ENCODE measurements around the gene SLC38A6.

Gene SLC38A6

GRCh38 chr14:60980811-60981632 lies at the start of gene SLC38A6, which contains the start of gene TRMT5:
Gene SLC38A6 (plus strand): TSS chr14:60981245. CDS start chr14:60981278, 33 bp downstream.
Gene TRMT5 (minus strand): TSS chr14:60981079. CDS start chr14:60980973, 106 bp downstream.
- peak; percentile 94 for DNase-seq

DNA sequence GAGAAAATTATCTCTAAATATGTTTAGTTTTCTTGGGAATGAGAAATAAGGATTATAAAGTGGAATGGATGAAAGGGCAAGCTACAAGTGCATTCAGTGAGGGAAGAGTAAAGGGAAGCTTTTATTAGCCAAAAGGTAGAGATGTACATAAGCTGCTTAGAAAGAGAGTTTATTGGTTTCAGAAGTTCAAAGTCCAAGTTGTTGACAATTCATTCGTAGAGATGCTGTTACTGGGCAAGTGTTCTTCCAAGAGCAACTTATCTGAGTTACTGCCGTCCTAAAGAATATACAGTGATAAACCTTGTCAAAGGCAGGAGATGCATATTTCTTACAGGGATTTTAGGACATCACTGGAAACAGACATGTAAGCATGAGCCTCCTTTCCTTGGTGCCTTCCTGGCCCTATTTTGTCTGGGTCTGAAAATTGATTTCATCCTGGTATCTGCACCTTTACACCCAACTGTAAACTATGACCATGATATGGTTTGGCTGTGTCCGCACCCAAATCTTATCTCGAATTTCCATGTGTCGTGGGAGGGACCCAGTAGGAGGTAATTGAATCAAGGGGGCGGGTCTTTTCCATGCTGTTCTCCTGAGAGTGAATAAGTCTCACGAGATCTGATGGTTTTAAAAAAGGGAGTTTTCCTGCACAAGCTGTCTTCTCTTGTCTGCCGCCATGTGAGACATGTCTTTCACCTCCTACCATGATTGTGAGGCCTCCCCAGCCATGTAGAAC lies 47.0 kb upstream of the SLC38A6 start:
- DNase-seq: peak; percentile 86

GRCh38 chr14:60935319-60935718 lies 45.7 kb upstream of the SLC38A6 start:
- no peak for DNase-seq

- DNase-seq: no peak
These were observed 37.4 kb upstream of the SLC38A6 start for GRCh38 chr14:60943637-60944032.

- DNase-seq: peak; percentile 4
These were observed 36.8 kb upstream of the SLC38A6 start for GRCh38 chr14:60944204-60944603.

DNA sequence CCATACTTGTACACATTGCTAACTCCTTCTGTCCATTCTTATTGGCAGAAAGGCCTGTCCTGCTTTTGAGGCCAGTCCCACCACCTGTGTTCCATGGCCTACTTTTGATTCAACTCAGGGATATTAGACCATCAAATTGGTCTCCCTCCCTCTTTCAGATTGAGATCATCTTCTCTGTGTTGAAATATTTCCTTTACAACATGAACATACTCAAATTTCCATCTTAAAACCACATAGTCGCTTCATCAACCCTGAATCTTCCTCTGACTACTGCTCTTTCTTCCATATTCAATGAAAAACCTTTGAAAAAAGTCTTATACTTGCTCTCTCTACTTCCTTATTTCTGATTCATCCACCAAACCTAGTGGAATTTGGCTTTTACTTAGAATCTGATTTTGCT lies 35.1 kb upstream of the SLC38A6 start:
- DNase-seq: no peak

GRCh38 chr14:60946773-60947172 lies 34.3 kb upstream of the SLC38A6 start:
- DNase-seq: no peak

DNA sequence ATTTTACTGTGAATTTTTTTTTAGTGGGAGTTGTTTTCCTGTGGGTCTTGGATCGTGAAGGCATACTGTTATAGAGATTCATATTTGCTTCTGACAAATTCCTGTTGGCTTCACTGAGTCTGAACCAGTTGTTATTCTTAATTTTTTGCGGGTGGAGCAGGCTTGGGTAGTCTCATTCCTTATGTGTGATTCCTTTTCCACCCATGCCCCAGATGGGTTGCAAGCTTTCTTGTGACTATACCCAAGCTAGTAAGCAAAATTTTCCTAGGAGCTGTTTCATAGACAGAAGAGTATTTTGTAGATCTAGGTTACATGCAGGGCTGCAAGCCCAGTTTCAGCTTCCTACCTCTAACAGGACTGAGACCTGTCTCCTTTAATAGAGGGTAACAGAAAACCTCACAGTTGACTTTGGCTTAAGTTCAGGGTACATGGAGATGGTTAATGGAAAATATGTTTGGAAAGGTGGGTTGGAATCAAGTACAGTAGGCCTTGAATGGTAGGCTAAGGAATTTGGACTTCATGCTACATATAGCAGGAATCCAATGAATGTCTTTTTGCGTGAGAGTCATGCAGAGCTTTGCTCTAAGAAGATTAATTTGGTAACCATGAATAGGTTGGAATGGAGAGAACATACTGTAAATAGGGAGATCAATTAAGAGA lies 29.1 kb upstream of the SLC38A6 start:
- no peak for DNase-seq

- DNase-seq: no peak
These were observed 24.8 kb upstream of the SLC38A6 start for GRCh38 chr14:60956202-60956601.

DNA sequence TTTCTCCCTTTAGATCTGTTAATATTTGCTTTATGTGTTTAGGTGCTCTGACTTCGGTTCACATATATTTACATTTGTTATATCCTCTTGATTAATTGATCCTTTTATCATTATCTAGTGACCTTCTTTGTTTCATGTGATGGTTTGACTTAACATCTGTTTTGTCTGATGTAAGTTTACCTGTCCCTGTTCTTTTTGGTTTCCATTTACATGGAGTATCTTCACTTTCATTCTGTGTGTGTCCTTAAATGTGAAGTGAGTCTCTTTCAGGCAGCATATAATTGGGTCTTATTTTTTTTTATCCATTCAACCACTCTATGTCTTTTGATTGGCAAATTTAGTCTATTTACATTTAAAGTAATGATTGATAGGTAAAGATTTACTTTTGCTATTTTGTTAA lies 24.4 kb upstream of the SLC38A6 start:
- no peak for DNase-seq

DNA sequence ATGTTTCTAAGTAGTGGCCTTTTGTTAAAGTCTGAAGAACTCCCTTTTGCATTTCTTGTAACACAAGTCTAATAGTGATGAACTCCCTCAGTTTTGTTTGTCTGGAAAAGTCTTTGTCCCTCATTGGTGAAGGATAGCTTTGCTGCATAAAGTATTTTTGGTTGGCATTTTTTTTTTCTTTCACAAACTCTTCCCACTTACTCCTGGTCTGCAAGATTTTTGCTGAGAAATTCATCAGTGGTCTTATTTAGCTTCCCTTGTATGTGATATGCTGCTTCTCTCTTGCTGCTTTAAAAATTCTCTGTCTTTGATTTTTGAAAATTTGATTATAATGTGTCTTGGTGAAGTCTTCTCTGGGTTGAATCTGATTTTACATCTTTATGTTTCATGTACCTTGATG lies 22.9 kb upstream of the SLC38A6 start:
- no peak for DNase-seq

GRCh38 chr14:60963761-60964160 lies 17.3 kb upstream of the SLC38A6 start:
- no peak for DNase-seq

DNA sequence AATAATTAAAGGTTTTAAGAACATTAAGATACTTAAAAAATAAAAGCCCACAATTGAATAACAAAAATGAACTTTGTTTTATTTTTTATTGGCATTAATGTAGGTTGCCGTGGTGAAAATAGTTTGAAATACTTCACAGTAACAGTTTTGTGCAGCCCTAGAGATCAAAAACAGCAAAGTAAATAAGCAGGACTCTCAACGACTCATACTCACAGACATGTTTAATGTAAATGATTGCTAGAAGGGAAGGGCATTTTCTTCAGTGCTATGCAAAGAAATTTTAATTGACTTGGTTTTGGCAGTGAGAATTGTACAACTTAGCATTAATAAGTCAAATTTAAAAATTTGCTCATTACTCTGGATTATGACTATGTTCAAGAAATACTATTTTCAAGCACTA lies 16.1 kb upstream of the SLC38A6 start:
- DNase-seq: no peak

DNA sequence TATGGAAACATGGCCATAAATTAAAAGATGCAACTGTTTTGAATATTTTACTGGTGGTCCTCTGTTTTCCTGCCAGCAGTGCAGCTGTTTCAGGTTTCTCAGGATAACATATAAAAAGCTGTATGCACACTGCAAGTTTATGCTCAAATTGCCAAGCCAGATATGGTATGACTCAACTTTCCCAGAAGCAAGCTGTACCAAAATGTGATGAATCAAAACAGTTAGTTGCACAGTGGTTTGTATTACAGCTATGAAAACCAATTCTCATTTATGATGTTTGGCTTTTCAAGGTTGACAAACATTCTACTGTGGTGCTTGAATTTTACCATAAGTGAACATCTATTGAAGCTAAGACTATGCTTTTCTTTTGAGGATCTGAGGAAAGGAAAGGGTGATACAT lies 15.6 kb upstream of the SLC38A6 start:
- peak; percentile 34 for DNase-seq

GRCh38 chr14:60968099-60968498 lies 12.9 kb upstream of the SLC38A6 start:
- no peak for DNase-seq

- DNase-seq: no peak
These were observed 12.4 kb upstream of the SLC38A6 start for GRCh38 chr14:60968671-60969070.

GRCh38 chr14:60970146-60970545 lies 10.9 kb upstream of the SLC38A6 start:
- no peak for DNase-seq

- no peak for DNase-seq
These were observed 9.8 kb upstream of the SLC38A6 start for GRCh38 chr14:60971271-60971670.

GRCh38 chr14:60972295-60972694 lies 8.8 kb upstream of the SLC38A6 start:
- no peak for DNase-seq

DNA sequence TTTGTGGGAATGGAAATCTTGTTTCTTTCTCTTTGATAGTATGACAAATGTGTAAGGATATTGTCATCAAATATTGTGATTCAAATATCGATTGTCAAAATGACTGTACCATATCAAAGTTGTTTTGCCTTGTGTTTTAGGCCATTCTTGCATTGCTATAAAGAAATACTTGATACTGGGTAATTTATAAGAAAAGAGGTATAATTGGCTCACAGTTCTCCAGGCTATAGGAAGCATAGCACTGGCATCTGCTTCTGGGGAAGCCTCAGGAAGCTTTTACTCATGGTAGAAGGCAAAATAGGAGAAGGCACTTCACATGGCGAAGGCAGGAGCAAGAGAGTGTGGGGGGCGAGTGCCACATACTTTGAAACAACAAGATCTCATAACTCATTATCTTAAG lies 8.0 kb upstream of the SLC38A6 start:
- no peak for DNase-seq

DNA sequence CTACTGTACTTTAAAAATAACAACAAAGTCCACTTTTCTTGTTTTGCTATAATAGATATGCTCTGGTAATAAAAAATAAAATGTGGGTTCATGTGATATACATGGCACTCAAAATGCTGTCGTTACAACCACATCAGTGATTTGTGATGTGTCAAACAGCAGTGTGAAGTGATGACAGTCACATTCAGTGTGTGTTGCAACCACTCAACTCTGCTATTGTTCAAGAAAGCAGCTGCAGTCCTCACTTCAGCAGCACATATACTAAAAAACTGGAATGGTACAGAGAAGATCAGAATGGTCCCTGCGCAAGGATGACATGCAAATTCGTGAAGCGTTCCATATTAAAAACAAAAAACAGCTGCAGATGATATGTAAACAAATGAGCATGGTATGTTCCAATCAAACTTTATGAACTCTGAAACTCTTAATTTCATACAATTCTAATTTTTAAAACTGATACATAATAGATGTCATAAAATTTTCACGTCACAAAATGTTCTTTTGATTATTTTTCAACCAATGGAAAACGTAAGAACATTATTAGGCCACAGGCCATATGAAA lies 6.9 kb upstream of the SLC38A6 start:
- DNase-seq: no peak

DNA sequence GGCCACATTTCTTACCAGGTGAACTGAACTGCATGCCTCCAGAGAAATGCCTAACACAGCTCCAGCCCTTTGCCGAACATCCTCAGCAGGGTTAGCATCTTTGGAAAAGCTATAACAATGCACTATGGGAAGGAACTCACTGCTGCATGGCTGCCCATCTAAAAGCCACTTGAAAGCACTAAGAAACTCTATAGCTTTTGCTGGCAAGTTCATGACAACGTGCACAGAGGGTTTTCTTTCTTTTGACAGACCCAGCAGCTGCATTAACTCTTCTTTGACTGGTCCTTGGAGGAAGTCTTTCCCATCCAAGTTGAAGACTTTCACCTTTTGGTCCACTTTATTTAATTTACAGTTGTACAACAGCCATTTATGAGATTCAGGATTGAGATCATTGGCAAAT lies 5.5 kb upstream of the SLC38A6 start:
- no peak for DNase-seq

GRCh38 chr14:60977847-60978246 lies 3.2 kb upstream of the SLC38A6 start:
- DNase-seq: no peak
